PFSK-1 (cell line): ENCODE measurements around the gene AKR1A1.

Experiments used
- FOXP2 ChIP-seq: optimal IDR thresholded peaks from 2 replicates; pipeline ENCODE3; 2011; ENCODE audit warnings: borderline replicate concordance, control low read depth, inconsistent platforms; ENCODE audit not compliant: insufficient read depth; ENCODE audit errors: extremely low read length, extremely low read depth
- POLR2AphosphoS5 ChIP-seq: IDR thresholded peaks from 2 replicates; pipeline ENCODE4 v1.6.1; 2012; ENCODE audit warnings: low read depth, mild to moderate bottlenecking, control low read depth, low read length, moderate library complexity
- REST ChIP-seq, 2 experiments: IDR thresholded peaks; 2 replicates each; pipeline versions ENCODE4 v1.6.1 to v1.8.0; 2011 to 2012; ENCODE audit warnings: low read depth in 2 of 2, low read length in 2 of 2, control low read depth in 1 of 2, inconsistent platforms in 1 of 2, mild to moderate bottlenecking in 1 of 2, moderate library complexity in 1 of 2; ENCODE audit not compliant: insufficient read depth in 1 of 2
- SIN3A ChIP-seq: IDR thresholded peaks from 2 replicates; pipeline ENCODE4 v1.6.1; 2012; ENCODE audit warnings: mild to moderate bottlenecking, low read length, moderate library complexity, borderline replicate concordance; ENCODE audit not compliant: insufficient read depth
- TAF1 ChIP-seq: IDR thresholded peaks from 2 replicates; pipeline ENCODE4 v1.6.1; 2012; ENCODE audit warnings: low read length, control low read depth, borderline replicate concordance; ENCODE audit not compliant: insufficient read depth

GRCh38 chr1:45585496-45586075, 35.0 kb downstream of the AKR1A1 start:
- TF ChIP-seq POLR2AphosphoS5 (no peak), TAF1 (no peak), REST (IDR thresholded peaks at IDR 0.05; ENCODE audit: insufficient read depth in 1 of 2, low read depth in 2 of 2, low read length in 2 of 2) (no peak), FOXP2 (no peak), SIN3A (no peak)
